PFSK-1 (cell line): ENCODE measurements around the gene PARD6G.

Experiments
- POLR2AphosphoS5 ChIP-seq: IDR thresholded peaks from 2 replicates; pipeline ENCODE4 v1.6.1; 2012; ENCODE audit warnings: low read depth, mild to moderate bottlenecking, control low read depth, low read length, moderate library complexity
- SIN3A ChIP-seq: IDR thresholded peaks from 2 replicates; pipeline ENCODE4 v1.6.1; 2012; ENCODE audit warnings: mild to moderate bottlenecking, low read length, moderate library complexity, borderline replicate concordance; ENCODE audit not compliant: insufficient read depth

DNA sequence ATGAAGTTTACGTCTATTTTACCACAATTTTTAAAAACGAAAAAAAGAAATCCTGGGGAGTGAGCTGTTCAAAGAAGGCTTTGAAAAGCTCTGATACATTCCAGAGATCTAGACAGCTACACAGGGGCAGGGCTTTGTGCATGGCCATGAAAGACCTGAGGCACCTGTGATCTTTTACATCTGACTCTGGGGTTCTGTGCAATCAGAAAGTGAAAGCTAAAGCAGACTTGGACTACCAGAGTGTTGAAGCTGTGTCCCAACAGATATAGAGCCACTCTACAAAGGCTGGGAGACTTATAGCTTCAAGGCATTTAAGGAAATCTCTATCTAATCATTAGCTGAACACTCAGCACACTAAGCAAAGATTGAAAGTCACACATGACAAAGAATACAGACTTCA is 34.1 kb downstream of the PARD6G start:
- no peak for TF ChIP-seq SIN3A
- no peak for TF ChIP-seq POLR2AphosphoS5
